HL-60/S4 treated with retinoic acid at 250 ng/mL for 4 days and 3 days (cell line): ENCODE measurements around the gene INTS6L.

ENCODE experiments used
- in situ Hi-C: fragments of 300-500 bp; cut with MboI; formaldehyde crosslinking; loops from 2 replicates; pipeline ENCODE4 v1.7.0; 2022; ENCODE audit warnings: low sequenced_read_pairs

The INTS6L gene

DNA sequence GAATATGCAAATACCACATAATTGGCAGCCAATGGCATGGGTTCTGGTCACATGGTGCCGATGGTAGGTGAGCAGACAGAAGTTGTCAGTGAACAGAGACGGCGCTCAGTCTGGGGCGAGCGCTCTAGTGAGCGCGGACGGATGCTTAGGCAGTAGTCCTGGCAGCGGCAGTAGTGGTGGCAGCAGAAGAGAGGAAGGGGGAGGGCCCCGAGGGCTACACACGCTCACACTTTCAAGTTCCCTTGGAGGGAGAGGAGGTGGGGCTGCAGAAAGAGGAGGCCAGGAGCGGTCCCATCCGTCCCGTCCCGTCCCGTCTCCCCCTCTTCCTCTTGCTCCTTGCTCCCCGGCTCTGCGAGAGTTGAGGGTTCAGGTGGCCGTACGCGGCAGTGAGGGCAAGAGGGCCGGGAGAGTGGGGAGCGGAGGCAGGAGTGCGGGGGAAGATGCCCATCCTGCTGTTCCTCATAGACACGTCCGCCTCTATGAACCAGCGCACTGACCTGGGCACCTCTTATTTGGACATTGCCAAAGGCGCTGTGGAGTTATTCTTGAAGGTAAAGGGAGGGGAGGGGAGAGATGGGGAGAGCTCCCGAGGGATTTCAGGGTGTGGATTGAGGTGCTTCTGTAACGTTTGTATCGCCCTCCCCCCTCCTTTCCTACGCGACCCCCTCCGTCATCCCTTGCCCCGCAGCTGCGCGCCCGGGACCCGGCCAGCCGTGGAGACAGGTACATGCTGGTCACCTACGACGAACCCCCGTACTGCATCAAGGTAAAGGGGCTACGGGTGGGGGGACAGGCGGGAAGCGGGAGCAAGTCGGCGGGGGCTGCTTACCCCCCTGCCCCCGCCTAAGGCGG is at the start of gene INTS6L:
Gene INTS6L (plus strand): TSS at position 108 of the 852 bp plus-strand sequence. CDS start 333 bp downstream, at position 441.
- in situ Hi-C loops, result no loop called here

DNA sequence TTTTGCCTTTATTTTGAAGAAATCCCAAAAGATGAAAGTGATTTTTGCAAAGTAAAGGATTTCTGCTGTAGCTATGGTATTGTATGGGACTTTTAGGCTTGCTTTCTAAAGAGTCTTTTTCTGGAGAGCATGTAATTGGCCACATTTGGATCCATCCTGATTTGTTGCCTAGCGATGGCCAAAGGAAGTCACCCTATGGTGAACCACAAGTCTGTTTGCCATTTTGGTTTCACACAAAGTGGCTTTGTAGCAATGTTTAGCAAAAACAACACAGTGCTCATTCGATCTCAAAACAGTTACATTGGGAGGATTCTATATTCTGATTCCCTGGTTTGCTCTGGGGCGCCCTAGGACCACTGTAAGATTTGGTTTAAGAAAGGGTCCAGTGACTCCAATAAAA is 44.1 kb upstream of the INTS6L start:
- in situ Hi-C loops, result no loop called here

- in situ Hi-C loops, result no loop called here
Measured at GRCh38 chrX:135477576-135477975, 42.9 kb upstream of the INTS6L start.

DNA sequence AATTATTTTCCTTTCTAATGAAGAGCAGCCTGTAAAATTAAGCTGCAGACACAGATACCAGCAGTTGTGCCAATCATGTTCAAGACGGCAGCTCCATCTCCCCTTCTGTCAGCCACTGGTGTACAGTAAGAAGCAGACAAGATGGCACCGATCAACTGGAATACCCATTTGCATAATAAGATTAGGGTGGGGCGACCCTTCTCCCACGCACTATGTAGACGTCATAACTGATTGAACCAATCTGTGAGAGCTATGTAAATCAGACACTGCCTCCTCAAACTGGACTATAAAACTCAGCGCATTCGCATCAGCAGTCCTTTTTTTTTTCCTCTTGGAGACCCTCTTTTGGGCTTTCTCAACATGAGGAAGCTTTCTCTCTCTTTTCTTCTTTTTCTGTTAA is 40.4 kb upstream of the INTS6L start:
- in situ Hi-C loops, result no loop called here

DNA sequence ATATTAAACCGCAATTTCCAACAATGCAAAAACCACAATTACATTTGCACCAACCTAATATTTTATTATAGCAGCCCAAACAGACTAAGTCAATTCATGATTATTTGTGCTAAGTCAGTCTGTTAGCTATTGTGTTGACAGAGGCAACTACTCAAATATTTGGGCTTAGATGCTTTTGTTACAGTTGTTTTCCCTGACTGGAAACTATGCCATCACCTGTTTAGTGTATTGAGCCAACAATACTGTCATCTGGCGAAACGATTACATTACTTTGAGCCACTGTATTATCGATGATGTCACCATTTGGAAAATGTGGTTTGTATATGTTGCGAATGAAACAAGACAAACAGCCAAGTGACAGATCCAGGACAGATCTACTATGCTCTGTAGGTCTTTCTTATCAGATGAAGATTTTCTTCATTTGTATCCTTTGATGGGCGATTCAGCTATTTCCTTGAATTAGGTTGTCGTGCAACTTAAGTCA is 38.7 kb upstream of the INTS6L start:
- in situ Hi-C loops, result no loop called here

- in situ Hi-C loops, result no loop called here
Measured at GRCh38 chrX:135484641-135485289, 35.7 kb upstream of the INTS6L start.

- in situ Hi-C loops, result no loop called here
Measured at GRCh38 chrX:135489542-135489941, 30.9 kb upstream of the INTS6L start.

DNA sequence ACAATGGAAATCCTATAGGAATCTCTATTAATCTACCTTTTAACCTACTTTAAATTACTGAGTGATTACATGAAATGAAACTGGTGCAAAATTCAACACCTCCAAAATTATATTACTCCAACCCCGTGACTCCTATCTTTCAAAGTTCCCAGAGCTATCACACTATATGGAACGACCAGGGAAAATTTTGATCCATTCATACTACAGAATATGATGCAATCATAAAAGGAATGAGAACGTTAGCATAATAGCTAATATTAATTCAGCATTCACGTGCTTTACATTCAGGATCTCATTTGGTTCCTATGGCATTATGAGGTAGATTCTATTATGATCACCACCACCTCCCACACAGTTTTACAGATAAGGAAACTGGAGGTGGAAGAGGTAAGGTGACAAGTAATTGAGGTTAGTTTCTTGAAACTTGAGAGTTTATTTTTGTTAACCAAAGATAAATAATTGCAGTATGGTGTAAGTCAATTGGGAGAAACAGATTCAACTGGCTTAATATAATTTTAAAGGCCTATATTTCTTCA is 29.4 kb upstream of the INTS6L start:
- in situ Hi-C loops, result no loop called here

DNA sequence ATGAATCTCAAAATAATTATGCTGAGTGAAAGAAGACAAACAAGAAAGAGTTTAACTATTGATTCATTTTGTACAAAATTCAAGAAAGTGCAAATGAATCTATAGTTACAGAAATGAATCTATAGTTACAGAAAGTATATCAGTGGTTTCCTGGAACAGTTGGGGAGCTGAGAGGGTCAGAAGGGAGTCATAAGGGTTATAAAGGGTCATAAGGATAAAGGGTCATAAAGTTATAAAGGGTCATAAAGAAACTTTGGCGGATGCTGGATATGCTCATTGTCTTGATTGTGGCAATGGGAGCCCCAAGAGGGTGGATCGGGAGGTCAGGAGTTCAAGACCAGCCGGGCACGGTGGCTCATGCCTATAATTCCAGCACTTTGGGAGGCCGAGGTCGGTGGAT is 26.0 kb upstream of the INTS6L start:
- in situ Hi-C loops, result no loop called here

GRCh38 chrX:135497736-135498135 is 22.7 kb upstream of the INTS6L start:
- in situ Hi-C loops, result no loop called here

GRCh38 chrX:135498236-135498635 is 22.2 kb upstream of the INTS6L start:
- in situ Hi-C loops, result no loop called here

DNA sequence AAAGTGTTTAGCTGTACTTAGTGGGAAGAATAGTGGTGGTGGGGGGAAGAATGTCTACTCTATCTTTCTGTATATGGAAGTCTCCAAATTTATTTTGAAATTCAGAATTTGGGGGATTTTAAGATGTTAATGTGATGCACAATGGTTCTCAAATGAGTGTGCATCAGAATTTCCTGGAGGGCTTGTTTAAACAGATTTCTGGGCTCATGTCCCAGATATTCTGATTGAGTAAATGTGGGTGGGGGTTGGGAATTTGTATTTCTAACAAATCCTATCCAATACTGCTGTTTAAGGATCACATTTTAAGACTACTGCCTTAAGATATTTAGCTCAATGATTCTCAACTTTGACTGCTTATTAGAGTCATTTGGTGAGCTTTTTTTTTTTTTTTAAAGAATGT is 15.1 kb upstream of the INTS6L start:
- in situ Hi-C loops, result no loop called here

DNA sequence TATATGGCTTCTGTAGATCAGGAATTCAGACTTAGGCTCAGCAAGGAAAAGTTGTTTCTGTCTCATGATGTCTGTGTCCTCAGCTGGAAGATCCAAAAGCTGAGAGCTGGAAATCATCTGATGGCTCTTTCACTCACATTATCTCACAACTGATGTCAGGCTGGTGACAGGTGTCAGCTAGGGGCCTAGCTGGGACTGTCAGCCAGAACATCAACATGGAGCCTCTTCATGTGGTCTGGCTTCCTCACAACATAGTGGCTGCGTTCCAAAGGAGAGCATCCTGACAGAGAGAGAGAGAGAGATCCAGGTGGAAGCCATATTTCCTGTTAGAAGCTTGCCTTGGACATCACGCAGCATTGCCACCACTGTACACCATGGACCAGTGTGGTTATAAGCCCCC is 10.6 kb upstream of the INTS6L start:
- in situ Hi-C loops, result no loop called here

DNA sequence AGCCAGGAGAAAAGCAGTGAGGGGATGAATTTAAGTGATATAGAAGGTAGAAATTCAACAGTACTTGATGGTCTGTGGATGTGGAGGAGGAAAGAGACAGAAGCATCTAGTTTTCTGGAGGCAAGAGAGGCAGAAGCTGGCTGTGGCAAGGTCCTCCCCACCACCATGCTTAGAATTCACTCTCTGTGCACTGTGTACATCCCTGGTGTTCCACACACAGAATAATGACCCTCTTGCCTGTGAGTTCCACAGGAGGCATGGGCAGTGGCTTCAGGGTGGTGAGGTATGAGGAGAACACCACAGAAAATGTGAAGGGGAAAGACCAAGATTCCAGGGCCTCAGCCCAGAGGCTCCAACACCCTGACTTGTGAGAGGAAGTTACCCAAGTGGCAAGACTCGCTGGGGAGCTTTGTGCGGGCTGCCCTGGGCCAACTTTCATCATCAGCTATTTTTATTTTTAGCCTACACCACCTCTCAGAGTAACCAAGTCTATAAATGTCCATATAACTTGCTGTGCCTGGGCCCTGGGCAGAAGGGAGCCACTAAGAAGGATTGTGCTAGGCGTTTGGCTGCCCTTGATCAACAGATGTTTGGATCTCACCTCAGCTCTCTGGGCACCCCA is 7.8 kb upstream of the INTS6L start:
- in situ Hi-C loops, result no loop called here

- in situ Hi-C loops, result no loop called here
Measured at GRCh38 chrX:135513130-135513515, 7.3 kb upstream of the INTS6L start.

- in situ Hi-C loops, result no loop called here
Measured at GRCh38 chrX:135516376-135516775, 4.1 kb upstream of the INTS6L start.

DNA sequence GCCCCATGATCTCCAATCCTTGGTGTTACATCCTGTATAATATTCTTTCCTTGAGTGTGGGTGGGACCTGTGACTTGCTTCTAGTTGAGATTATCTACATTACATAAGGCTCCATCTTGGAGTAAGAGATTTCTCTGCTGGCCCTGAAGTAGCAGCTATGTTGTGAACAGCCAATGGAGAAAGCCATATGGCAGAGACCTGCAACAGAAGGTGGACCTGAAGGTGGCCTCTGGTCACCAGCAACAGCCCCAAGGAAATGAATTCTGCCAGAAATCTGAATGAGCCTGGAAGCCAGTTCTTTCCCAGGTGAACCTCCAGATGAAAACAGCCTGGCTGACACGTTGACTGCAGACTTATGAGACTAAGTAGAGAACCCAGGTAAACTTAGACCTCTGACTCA is 2.3 kb upstream of the INTS6L start:
- in situ Hi-C loops, result no loop called here

DNA sequence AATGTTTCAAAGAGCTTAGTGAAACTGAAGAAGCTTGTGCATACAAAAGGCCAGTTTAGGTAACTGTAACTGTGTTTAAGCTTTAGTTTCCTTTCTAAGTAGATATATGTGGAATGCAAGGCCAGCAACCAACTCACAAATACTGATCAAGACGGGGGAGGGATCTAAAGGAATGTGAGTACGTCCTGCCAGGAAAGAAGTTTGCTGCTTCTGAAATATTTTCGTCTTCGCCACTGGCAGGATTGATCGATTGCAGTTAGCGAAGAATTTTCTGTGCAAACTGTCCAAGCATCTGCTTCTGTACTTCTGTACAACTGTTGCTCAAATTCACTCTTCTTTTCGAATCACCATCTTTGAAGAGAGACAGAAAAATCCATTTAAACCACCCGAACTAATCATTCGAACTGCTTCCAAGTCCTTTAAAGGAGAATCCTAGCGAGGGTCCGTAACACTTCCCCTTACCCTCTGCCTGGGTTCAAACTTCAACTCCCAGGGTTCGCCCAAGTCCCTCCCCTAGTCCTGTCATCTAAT is 373 bp upstream of the INTS6L start:
- in situ Hi-C loops, result no loop called here

DNA sequence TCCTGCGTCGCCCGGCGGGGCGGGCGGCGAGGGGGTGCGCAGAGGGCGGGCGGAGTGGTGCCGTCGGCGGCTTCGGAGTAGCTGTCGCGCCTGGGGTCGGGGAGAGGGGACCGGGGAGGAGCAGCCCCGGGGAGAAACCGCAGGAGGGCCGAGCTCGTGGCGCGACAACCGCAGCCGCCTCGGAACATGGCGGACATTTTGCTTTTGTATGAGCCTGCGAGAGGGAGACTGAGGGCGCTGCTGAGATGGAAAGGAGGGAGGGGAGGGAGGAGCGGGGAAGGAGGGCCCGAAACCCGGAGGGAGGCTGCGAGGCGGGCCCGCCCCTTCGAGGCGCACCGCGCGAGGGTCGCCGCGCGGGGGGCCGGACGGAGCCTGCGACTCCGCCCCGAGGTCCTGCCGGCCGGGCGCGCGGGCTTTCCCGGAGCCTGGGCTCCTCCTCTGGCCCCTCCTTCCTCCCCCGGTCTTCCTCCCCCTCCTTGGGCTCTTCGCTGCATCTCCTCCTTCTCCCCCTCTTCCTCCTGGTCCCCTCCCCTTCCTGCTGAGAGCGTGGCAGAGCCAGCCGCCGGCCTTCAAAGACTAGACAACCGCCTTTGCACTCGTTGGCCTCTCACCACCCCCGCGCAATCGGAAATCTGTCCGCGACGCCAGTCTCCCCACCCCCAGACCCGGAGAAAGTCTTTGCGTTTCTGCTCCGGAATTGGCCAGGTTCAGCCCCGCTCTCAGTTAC is 1.1 kb downstream of the INTS6L start:
- in situ Hi-C loops, result no loop called here

GRCh38 chrX:135522132-135522530 is 1.7 kb downstream of the INTS6L start:
- in situ Hi-C loops, result no loop called here
